Measurements from ENCODE around the gene DTX3. TPM values are rescaled to one million over a fixed set of nuclear protein-coding genes. Genes with fewer than 3 reads are reported as not detected.
"Not testable (repeated sequence)": the region's sequence is repeated elsewhere in the genome, so short reads cannot be mapped to it uniquely, and the experiment has no call there.

Gene DTX3
- polyA plus RNA-seq: 10 to 100 TPM in 1 of 4 donors, 1 to 10 TPM in 2, not detected in 1; 5.4 to 12.5 (median 9.9) TPM
- long read RNA-seq, donor 1, partial matches to known transcripts: 0 of 3 reads
- long read RNA-seq, donor 1, other reads (novel, unspliced or antisense): 0 of 3 reads
- long read RNA-seq, donor 2: 0 reads
- long read RNA-seq, donor 3, partial matches to known transcripts: 0 of 2 reads
- long read RNA-seq, donor 3, other reads (novel, unspliced or antisense): 0 of 2 reads
- long read RNA-seq, donor 4: 0 reads
- long read RNA-seq, donor 5, partial matches to known transcripts: 0 of 1 reads
- long read RNA-seq, donor 5, other reads (novel, unspliced or antisense): 0 of 1 reads
- long read RNA-seq, donor 6, partial matches to known transcripts: 0 of 1 reads
- long read RNA-seq, donor 6, other reads (novel, unspliced or antisense): 0 of 1 reads
- long read RNA-seq, donor 7: 0 reads
- long read RNA-seq, donor 8: 0 reads
- long read RNA-seq, donor 9, partial matches to known transcripts: 0 of 1 reads
- long read RNA-seq, donor 9, other reads (novel, unspliced or antisense): 0 of 1 reads
- long read RNA-seq, donor 10, partial matches to known transcripts: 0 of 5 reads
- long read RNA-seq, donor 10, other reads (novel, unspliced or antisense): 0 of 5 reads

DNA sequence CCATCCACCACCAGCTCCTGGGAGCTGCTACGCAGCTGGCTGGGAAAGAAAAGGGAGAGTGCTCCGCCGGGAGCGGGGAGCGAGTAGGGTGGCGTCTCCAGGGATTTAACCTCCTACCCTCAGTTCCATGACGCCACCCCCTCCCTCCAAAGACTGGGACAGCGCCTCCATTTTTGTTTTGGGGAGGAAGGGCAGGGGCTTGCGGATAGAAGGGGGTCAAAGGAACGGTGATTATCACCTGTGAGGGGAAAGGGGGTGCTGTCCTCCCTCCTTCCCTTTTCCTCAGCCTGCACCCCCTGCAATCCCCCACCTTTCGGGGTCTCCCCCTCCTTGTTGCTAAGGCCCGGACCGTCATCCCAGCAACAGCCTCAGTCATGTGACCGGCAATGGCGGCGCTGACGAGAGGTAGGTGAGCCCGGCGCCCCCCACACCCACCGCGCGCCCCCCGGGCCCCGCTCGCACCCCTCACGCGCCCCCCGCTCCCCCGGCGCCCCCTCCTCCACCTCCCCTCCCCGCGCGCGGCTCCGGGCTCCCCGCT lies at the start of gene DTX3:
TSS of gene DTX3 (plus strand) at position 371 of the 538 bp plus-strand sequence. CDS start 1,694 bp downstream, outside the sequence.
- Histone ChIP-seq H3K27ac (ENCODE audit: low read depth in 1 of 3, low read length in 2 of 3) (peak within 1 kb of the TSS; percentile 27 to 90 (median 66)), H3K4me3 (ENCODE audit: low read depth in 1 of 3, low read length in 3 of 3) (peak within 1 kb of the TSS; percentile 62 to 70 (median 63)), H3K9me3 (ENCODE audit: control insufficient read depth in 2 of 2, insufficient read depth in 1 of 2, low read depth in 1 of 2, low read length in 1 of 2) (no peaks in the 10 kb centered on the region), H3K4me1 (ENCODE audit: control insufficient read depth in 3 of 3, insufficient read depth in 2 of 3, low read depth in 1 of 3, low read length in 2 of 3) (peaks cover 0 to 14% (median 0%) of the 10 kb centered on the region in 3 donors), H3K36me3 (ENCODE audit: control insufficient read depth in 3 of 3, insufficient read depth in 2 of 3, low read depth in 1 of 3, low read length in 3 of 3) (peaks cover 6 to 39% (median 7%) of the 10 kb centered on the region in 3 donors), H3K27me3 (ENCODE audit: control insufficient read depth in 3 of 3, insufficient read depth in 3 of 3, low read length in 3 of 3) (peaks cover 0 to 16% (median 0%) of the 10 kb centered on the region in 3 donors)
- 1 to 7% (median 1%) methylated on average over 28 to 36 of the region's 36 CpGs for WGBS, 3 donors
- peak; percentile 8 to 54 for DNase-seq
- no peak for FAIRE-seq

DNA sequence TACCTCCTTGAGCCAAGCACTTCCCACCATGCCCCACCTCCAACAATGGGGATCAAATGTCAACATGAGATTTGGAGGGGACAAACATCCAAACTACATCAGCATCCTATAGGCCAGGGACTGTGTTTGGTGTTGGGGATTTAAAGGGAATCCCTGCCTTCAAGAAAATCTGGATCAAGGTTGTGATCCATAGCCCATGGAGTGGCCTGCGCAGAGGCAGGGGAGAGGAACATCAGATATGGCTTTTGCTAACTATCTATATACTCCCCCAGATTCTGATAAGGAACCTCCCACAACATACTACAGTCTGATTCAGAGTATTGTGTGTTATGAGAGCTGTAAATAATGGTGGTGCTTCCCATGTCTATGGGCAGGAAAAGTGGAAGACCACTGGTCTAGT lies 49.7 kb upstream of the DTX3 start:
- DNase-seq (no peak), FAIRE-seq (no peak)
- H3K27me3 ChIP-seq (ENCODE audit: control insufficient read depth in 3 of 3, insufficient read depth in 3 of 3, low read length in 3 of 3): peaks cover 0 to 48% (median 3%) of the 10 kb centered on the region in 3 donors
- H3K4me1 ChIP-seq (ENCODE audit: control insufficient read depth in 3 of 3, insufficient read depth in 2 of 3, low read depth in 1 of 3, low read length in 2 of 3): no peaks in the 10 kb centered on the region
- no peaks in the 10 kb centered on the region for H3K36me3 ChIP-seq (ENCODE audit: control insufficient read depth in 3 of 3, insufficient read depth in 2 of 3, low read depth in 1 of 3, low read length in 3 of 3)
- H3K27ac ChIP-seq (ENCODE audit: low read depth in 1 of 3, low read length in 2 of 3): no peak overlapping the region
- H3K4me3 ChIP-seq (ENCODE audit: low read depth in 1 of 3, low read length in 3 of 3): no peak overlapping the region
- WGBS, 3 donors: 92 to 100% (median 100%) methylated on average over 1 of the region's 1 CpG
- no peaks in the 10 kb centered on the region for H3K9me3 ChIP-seq (ENCODE audit: control insufficient read depth in 2 of 2, insufficient read depth in 1 of 2, low read depth in 1 of 2, low read length in 1 of 2)

- Histone ChIP-seq H3K27me3 (ENCODE audit: control insufficient read depth in 3 of 3, insufficient read depth in 3 of 3, low read length in 3 of 3) (peaks cover 0 to 21% (median 0%) of the 10 kb centered on the region in 3 donors), H3K4me3 (ENCODE audit: low read depth in 1 of 3, low read length in 3 of 3) (no peak overlapping the region), H3K4me1 (ENCODE audit: control insufficient read depth in 3 of 3, insufficient read depth in 2 of 3, low read depth in 1 of 3, low read length in 2 of 3) (no peaks in the 10 kb centered on the region), H3K27ac (ENCODE audit: low read depth in 1 of 3, low read length in 2 of 3) (no peak overlapping the region), H3K36me3 (ENCODE audit: control insufficient read depth in 3 of 3, insufficient read depth in 2 of 3, low read depth in 1 of 3, low read length in 3 of 3) (no peaks in the 10 kb centered on the region), H3K9me3 (ENCODE audit: control insufficient read depth in 2 of 2, insufficient read depth in 1 of 2, low read depth in 1 of 2, low read length in 1 of 2) (no peaks in the 10 kb centered on the region)
- DNase-seq (no peak), FAIRE-seq (no peak)
- 74 to 83% (median 82%) methylated on average over 4 of the region's 4 CpGs for WGBS, 3 donors
Measured at GRCh38 chr12:57558864-57559263, 45.8 kb upstream of the DTX3 start.

DNA sequence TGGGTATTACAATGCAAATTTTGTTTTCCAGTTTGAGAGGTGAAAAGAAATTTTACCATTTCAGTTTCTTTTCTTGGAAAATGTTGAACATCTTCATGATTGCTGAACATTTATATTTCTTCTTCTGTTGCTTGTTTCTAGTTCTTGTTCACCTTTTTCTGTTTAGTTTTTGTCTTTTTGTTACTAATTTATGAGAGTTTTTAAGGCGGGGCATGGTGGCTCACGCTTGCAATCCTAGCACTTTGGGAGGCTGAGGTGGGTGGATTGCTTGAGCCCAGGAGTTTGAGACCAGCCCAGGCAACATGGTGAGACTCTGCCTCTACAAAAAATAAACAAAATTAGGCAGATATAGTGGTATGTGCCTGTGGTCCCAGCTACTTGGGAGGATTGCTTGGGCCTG lies 44.1 kb upstream of the DTX3 start:
- 84 to 87% (median 86%) methylated on average over 2 of the region's 2 CpGs for WGBS, 3 donors
- Histone ChIP-seq H3K36me3 (ENCODE audit: control insufficient read depth in 3 of 3, insufficient read depth in 2 of 3, low read depth in 1 of 3, low read length in 3 of 3) (no peaks in the 10 kb centered on the region), H3K27ac (ENCODE audit: low read depth in 1 of 3, low read length in 2 of 3) (no peak overlapping the region), H3K9me3 (ENCODE audit: control insufficient read depth in 2 of 2, insufficient read depth in 1 of 2, low read depth in 1 of 2, low read length in 1 of 2) (no peaks in the 10 kb centered on the region), H3K4me1 (ENCODE audit: control insufficient read depth in 3 of 3, insufficient read depth in 2 of 3, low read depth in 1 of 3, low read length in 2 of 3) (no peaks in the 10 kb centered on the region), H3K4me3 (ENCODE audit: low read depth in 1 of 3, low read length in 3 of 3) (no peak overlapping the region), H3K27me3 (ENCODE audit: control insufficient read depth in 3 of 3, insufficient read depth in 3 of 3, low read length in 3 of 3) (peaks cover 0 to 17% (median 0%) of the 10 kb centered on the region in 3 donors)
- no peak for FAIRE-seq
- DNase-seq: no peak

DNA sequence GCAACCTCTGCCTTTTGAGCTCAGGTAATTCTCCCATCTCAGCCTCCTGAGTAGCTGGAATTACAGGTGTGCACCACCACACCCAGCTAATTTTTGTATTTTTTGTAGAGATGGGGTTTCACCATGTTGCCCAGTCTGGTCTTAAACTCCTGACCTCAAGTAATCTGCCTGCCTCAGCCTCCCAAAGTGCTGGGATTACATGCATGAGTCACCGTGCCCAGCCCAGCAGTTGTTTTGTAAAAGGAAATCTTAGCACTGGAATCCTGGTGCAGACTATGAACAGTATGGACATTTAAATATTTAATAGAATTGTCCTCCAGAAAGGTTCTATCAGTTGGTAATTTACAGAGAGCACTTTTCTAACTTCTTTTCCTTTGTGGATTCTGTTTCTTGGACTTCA lies 43.5 kb upstream of the DTX3 start:
- H3K4me3 ChIP-seq (ENCODE audit: low read depth in 1 of 3, low read length in 3 of 3); H3K27ac ChIP-seq (ENCODE audit: low read depth in 1 of 3, low read length in 2 of 3); FAIRE-seq; H3K36me3 ChIP-seq (ENCODE audit: control insufficient read depth in 3 of 3, insufficient read depth in 2 of 3, low read depth in 1 of 3, low read length in 3 of 3); H3K9me3 ChIP-seq (ENCODE audit: control insufficient read depth in 2 of 2, insufficient read depth in 1 of 2, low read depth in 1 of 2, low read length in 1 of 2); H3K4me1 ChIP-seq (ENCODE audit: control insufficient read depth in 3 of 3, insufficient read depth in 2 of 3, low read depth in 1 of 3, low read length in 2 of 3): not testable (repeated sequence)
- H3K27me3 ChIP-seq (ENCODE audit: control insufficient read depth in 3 of 3, insufficient read depth in 3 of 3, low read length in 3 of 3): peaks cover 0 to 17% (median 0%) of the 10 kb centered on the region in 3 donors
- WGBS, 3 donors: 26 to 56% (median 29%) methylated on average over 1 of the region's 1 CpG
- DNase-seq: peak in 1 of 2 donors; percentile 17

DNA sequence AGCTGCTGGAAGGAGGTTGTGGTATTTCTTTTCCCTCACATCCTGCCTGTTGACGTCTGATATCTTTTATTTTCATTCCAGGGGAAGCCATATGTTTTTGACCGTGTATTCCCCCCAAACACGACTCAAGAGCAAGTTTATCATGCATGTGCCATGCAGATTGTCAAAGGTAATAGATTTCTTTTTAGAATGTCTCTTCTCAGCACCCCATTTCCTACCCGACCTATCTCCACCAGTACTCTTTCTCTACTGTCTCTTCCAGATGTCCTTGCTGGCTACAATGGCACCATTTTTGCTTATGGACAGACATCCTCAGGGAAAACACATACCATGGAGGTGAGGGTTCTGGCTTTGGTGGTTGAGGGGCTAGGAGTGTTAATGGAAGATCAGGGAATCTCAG lies 41.3 kb upstream of the DTX3 start:
- Histone ChIP-seq H3K4me1 (ENCODE audit: control insufficient read depth in 3 of 3, insufficient read depth in 2 of 3, low read depth in 1 of 3, low read length in 2 of 3) (no peaks in the 10 kb centered on the region), H3K9me3 (ENCODE audit: control insufficient read depth in 2 of 2, insufficient read depth in 1 of 2, low read depth in 1 of 2, low read length in 1 of 2) (no peaks in the 10 kb centered on the region), H3K27me3 (ENCODE audit: control insufficient read depth in 3 of 3, insufficient read depth in 3 of 3, low read length in 3 of 3) (peaks cover 0 to 17% (median 0%) of the 10 kb centered on the region in 3 donors), H3K27ac (ENCODE audit: low read depth in 1 of 3, low read length in 2 of 3) (no peak overlapping the region), H3K36me3 (ENCODE audit: control insufficient read depth in 3 of 3, insufficient read depth in 2 of 3, low read depth in 1 of 3, low read length in 3 of 3) (no peaks in the 10 kb centered on the region), H3K4me3 (ENCODE audit: low read depth in 1 of 3, low read length in 3 of 3) (no peak overlapping the region)
- FAIRE-seq (no peak), DNase-seq (no peak)
- WGBS, 3 donors: 45 to 60% (median 60%) methylated on average over 4 of the region's 4 CpGs

- DNase-seq (no peak), FAIRE-seq (no peak)
- Histone ChIP-seq H3K4me1 (ENCODE audit: control insufficient read depth in 3 of 3, insufficient read depth in 2 of 3, low read depth in 1 of 3, low read length in 2 of 3) (no peaks in the 10 kb centered on the region), H3K27me3 (ENCODE audit: control insufficient read depth in 3 of 3, insufficient read depth in 3 of 3, low read length in 3 of 3) (peaks cover 0 to 17% (median 0%) of the 10 kb centered on the region in 3 donors), H3K9me3 (ENCODE audit: control insufficient read depth in 2 of 2, insufficient read depth in 1 of 2, low read depth in 1 of 2, low read length in 1 of 2) (no peaks in the 10 kb centered on the region), H3K36me3 (ENCODE audit: control insufficient read depth in 3 of 3, insufficient read depth in 2 of 3, low read depth in 1 of 3, low read length in 3 of 3) (no peaks in the 10 kb centered on the region), H3K4me3 (ENCODE audit: low read depth in 1 of 3, low read length in 3 of 3) (no peak overlapping the region), H3K27ac (ENCODE audit: low read depth in 1 of 3, low read length in 2 of 3) (no peak overlapping the region)
- WGBS, 3 donors: 81 to 84% (median 83%) methylated on average over 7 of the region's 7 CpGs
Measured at GRCh38 chr12:57564178-57564740, 40.4 kb upstream of the DTX3 start.

DNA sequence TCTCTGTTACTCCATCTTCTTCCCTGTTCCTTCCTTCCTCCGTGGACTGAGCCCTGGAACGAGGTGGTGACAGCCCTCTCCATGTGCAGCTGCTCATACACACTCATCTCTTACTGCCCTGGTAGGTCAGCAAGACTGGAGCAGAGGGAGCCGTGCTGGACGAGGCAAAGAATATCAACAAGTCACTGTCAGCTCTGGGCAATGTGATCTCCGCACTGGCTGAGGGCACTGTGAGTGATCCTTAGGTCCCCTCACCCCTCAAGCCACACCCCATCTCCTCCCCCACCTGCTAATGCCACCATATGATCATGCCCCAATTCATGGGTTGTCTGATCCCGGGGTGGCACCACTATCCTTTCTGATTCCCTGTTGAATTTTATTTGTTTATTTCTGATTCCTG lies 35.8 kb upstream of the DTX3 start:
- Histone ChIP-seq H3K4me1 (ENCODE audit: control insufficient read depth in 3 of 3, insufficient read depth in 2 of 3, low read depth in 1 of 3, low read length in 2 of 3) (no peaks in the 10 kb centered on the region), H3K36me3 (ENCODE audit: control insufficient read depth in 3 of 3, insufficient read depth in 2 of 3, low read depth in 1 of 3, low read length in 3 of 3) (no peaks in the 10 kb centered on the region), H3K9me3 (ENCODE audit: control insufficient read depth in 2 of 2, insufficient read depth in 1 of 2, low read depth in 1 of 2, low read length in 1 of 2) (no peaks in the 10 kb centered on the region), H3K27ac (ENCODE audit: low read depth in 1 of 3, low read length in 2 of 3) (no peak overlapping the region), H3K4me3 (ENCODE audit: low read depth in 1 of 3, low read length in 3 of 3) (no peak overlapping the region), H3K27me3 (ENCODE audit: control insufficient read depth in 3 of 3, insufficient read depth in 3 of 3, low read length in 3 of 3) (peaks cover 0 to 12% (median 2%) of the 10 kb centered on the region in 3 donors)
- DNase-seq (no peak), FAIRE-seq (no peak)
- 64 to 74% (median 72%) methylated on average over 6 of the region's 6 CpGs for WGBS, 3 donors
